NCI-H2029 (cell line): ENCODE data around the gene CHRDL1.
"Not testable (repeated sequence)": the region's sequence is repeated elsewhere in the genome, so short reads cannot be mapped to it uniquely, and the experiment has no call there.

ENCODE experiments used
- DNase-seq: peaks from one replicate; lab custom pipeline; 2025; lab: John Stamatoyannopoulos, UW

CHRDL1 gene

DNA sequence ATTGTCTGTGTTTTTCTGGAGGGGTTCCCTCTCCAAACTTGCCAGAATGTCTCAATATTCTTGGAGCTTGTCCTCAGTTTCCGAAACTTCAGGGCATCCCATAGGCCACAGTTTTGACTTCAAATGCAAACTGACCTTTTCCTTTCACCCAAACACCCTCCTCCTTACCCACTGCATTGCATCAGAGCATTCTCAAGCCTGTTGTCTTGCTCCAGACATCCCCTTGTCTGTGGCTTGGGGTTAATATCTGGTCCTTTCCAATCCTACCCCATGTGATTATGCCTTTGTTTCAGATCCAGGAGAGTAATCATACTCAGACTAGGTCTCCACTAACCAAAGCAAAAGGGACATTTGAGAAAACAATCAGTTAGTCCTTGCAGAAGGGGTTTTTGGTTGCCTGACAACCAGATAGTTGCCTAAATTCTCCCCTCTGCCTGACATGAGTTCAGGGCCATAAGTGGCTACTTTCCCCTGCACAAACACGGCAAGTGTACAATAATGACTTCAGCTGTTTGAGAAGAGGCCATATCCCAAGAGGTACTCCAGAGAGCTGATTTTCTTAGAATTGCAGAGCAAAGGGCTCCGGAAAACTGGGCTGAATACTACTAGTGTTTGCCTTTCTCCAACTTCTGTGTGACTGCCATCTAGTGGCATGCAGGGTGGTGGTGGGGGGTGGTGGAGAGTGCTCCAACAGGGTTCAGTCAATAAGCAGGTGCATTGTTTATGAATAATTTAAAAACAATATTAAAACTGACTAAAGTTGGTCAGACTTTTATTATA, 130.2 kb downstream of the CHRDL1 start:
- no peak for DNase-seq

DNA sequence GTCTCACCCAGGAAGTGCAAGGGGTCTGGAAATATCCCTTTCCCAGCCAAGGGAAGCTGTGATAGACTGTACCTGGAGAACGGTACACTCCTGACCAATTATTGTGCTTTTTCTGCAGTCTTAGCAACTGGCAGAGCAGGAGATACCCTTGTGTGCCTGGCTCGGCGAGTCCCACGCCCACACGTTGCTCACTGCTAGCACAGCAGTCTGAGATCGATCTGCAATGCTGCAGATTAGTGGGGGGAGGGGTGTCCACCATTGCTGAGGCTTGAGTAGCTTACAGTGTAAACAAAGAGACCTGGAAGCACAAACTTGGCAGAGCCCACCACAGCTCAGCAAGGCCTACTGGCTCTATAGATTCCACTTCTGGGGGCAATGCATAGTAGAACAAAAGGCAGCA, 138.5 kb downstream of the CHRDL1 start:
- DNase-seq: no peak

DNA sequence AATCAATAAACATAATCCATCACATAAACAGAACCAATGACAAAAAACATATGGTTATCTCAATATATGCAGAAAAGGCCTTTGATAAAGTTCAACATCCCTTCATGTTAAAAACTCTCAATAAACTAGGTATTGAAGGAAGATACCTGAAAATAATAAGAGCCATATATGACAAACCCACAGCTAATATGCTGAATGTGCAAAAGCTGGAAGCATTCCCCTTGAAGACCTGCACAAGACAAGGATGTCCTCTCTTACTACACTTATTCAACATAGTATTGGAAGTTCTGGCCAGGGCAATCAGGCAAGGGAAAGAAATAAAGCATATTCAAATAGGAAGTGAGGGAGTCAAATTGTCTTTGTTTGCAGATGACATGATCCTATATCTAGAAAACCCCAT, 141.3 kb downstream of the CHRDL1 start:
- not testable (repeated sequence) for DNase-seq

DNA sequence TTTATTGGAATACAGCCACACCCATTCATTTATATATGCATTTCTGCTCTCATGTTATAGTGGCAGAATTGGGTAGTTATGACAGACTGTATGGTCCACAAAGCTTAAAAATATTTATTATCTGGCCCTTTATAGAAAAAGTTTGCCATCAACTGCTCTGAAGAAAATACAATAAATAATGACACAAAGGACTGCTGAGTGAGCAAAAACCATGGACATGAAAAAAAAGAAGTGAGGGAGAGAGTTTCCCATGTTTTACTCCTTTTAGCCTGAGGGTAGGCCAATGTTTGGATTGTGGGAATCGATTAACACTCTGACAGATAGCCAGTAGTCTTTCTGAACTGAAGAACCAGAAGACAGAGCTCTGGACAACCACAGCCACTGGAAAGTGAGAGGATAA, 149.2 kb downstream of the CHRDL1 start:
- no peak for DNase-seq
